Fibroblast of pulmonary artery (primary cell): Measurements from ENCODE around the gene PHF21B.

Source experiments
- DNase-seq: peaks from one replicate; pipeline ENCODE4 v3.0.0-alpha.2; 2010; ENCODE audit warnings: low read depth
- H3K4me3 ChIP-seq: replicated peaks from 2 replicates; pipeline ENCODE4 v1.5.1; 2011; ENCODE audit warnings: low read depth, mild to moderate bottlenecking, control low read depth, low read length, moderate library complexity
- CTCF ChIP-seq: IDR thresholded peaks from 2 replicates; pipeline ENCODE4 v1.5.1; 2011; ENCODE audit warnings: mild to moderate bottlenecking, control low read depth, low read length, inconsistent platforms; ENCODE audit errors: missing control alignments

Gene PHF21B

GRCh38 chr22:44846726-44847275 lies 163.0 kb downstream of the PHF21B start:
- no peak for DNase-seq
- no peak for TF ChIP-seq CTCF
- H3K4me3 ChIP-seq: no peak overlapping the region

- no peak for TF ChIP-seq CTCF
- no peak for DNase-seq
- no peak overlapping the region for H3K4me3 ChIP-seq
Measured at GRCh38 chr22:44845796-44846720, 163.7 kb downstream of the PHF21B start.

- H3K4me3 ChIP-seq: no peak overlapping the region
- TF ChIP-seq CTCF: no peak
- no peak for DNase-seq
Measured at GRCh38 chr22:44845191-44845590, 164.6 kb downstream of the PHF21B start.

- H3K4me3 ChIP-seq: no peak overlapping the region
- DNase-seq: no peak
- no peak for TF ChIP-seq CTCF
Measured at GRCh38 chr22:44842417-44842816, 167.4 kb downstream of the PHF21B start.

- TF ChIP-seq CTCF: no peak
- H3K4me3 ChIP-seq: no peak overlapping the region
- DNase-seq: no peak
Measured at GRCh38 chr22:44840611-44841322, 169.0 kb downstream of the PHF21B start.

GRCh38 chr22:44839721-44840120 lies 170.1 kb downstream of the PHF21B start:
- no peak for DNase-seq
- no peak overlapping the region for H3K4me3 ChIP-seq
- no peak for TF ChIP-seq CTCF
